GM12878 (cell line): Measurements from ENCODE around the gene CDC34.
"Not testable (repeated sequence)": the region's sequence is repeated elsewhere in the genome, so short reads cannot be mapped to it uniquely, and the experiment has no call there.

Experiments
- ATF2 ChIP-seq: IDR thresholded peaks from 2 replicates; pipeline ENCODE4 v1.6.1; 2012; ENCODE audit warnings: low read length, inconsistent platforms
- CHD2 ChIP-seq: IDR thresholded peaks from 2 replicates; pipeline ENCODE4 v1.6.1; 2011; ENCODE audit warnings: low read depth, low read length, improper control_type of control experiment, borderline replicate concordance
- CTCF ChIP-seq, 3 experiments: IDR thresholded peaks in 2 of 3; conservative IDR thresholded peaks in 1 of 3; 2 replicates each; pipeline ENCODE4 v1.5.1; 2011; ENCODE audit warnings: low read depth in 3 of 3, low read length in 3 of 3, mild to moderate bottlenecking in 3 of 3, control low read depth in 2 of 3, moderate library complexity in 2 of 3, inconsistent platforms in 1 of 3, mixed read lengths in 1 of 3; ENCODE audit not compliant: control insufficient read depth in 2 of 3, insufficient read depth in 1 of 3; ENCODE audit errors: extremely low read depth in 1 of 3
- EP300 ChIP-seq, 2 experiments: fragments of 150-350 bp in 1 of 2; IDR thresholded peaks; 2 replicates each; pipeline ENCODE4 v1.6.1; 2011 to 2012; ENCODE audit warnings: low read depth in 2 of 2, low read length in 2 of 2, borderline replicate concordance in 1 of 2, improper control_type of control experiment in 1 of 2, inconsistent platforms in 1 of 2; ENCODE audit not compliant: control insufficient read depth in 1 of 2
- EZH2 ChIP-seq: IDR thresholded peaks from 2 replicates; pipeline ENCODE4 v1.6.1; 2012; ENCODE audit warnings: low read depth, mild to moderate bottlenecking, control low read depth, inconsistent platforms, low read length, borderline replicate concordance; ENCODE audit not compliant: control insufficient read depth
- POLR2AphosphoS2 ChIP-seq: IDR thresholded peaks from 2 replicates; pipeline ENCODE4 v1.6.1; 2011; ENCODE audit warnings: low read depth, mild to moderate bottlenecking, low read length, improper control_type of control experiment, moderate library complexity
- POLR2AphosphoS5 ChIP-seq: IDR thresholded peaks from 2 replicates; pipeline ENCODE4 v1.6.1; 2011; ENCODE audit warnings: mild to moderate bottlenecking, low read length, inconsistent platforms
- TAF1 ChIP-seq: IDR thresholded peaks from 2 replicates; pipeline ENCODE4 v1.6.1; 2011; ENCODE audit warnings: mild to moderate bottlenecking, low read depth, low read length, borderline replicate concordance
- TARDBP ChIP-seq: IDR thresholded peaks from 2 replicates; pipeline ENCODE4 v1.6.1; 2016; ENCODE audit warnings: borderline replicate concordance
- TCF12 ChIP-seq: IDR thresholded peaks from 2 replicates; pipeline ENCODE4 v1.6.1; 2011; ENCODE audit warnings: low read depth, mild to moderate bottlenecking, low read length
- YY1 ChIP-seq: IDR thresholded peaks from 2 replicates; pipeline ENCODE4 v1.6.1; 2011; ENCODE audit warnings: low read depth, mild to moderate bottlenecking, low read length
- ZNF274 ChIP-seq: IDR thresholded peaks from one replicate; pipeline ENCODE4 v1.8.0; 2011; ENCODE audit not compliant: insufficient read length, insufficient read depth

- not testable (repeated sequence) for TF ChIP-seq ZNF274; CHD2; ATF2; TAF1; POLR2AphosphoS5; TARDBP; CTCF (IDR thresholded peaks at IDR 0.05 in 2 of 3, conservative IDR thresholded peaks at IDR 0.05 in 1 of 3; ENCODE audit: control insufficient read depth in 2 of 3, extremely low read depth in 1 of 3, insufficient read depth in 1 of 3, low read depth in 3 of 3, low read length in 3 of 3); POLR2AphosphoS2; YY1; EZH2; TCF12; EP300 (IDR thresholded peaks at IDR 0.05; ENCODE audit: borderline replicate concordance in 1 of 2, control insufficient read depth in 1 of 2, low read depth in 2 of 2, low read length in 2 of 2)
These were observed 53.6 kb downstream of the CDC34 start for GRCh38 chr19:585146-585545.
